Activated CD4-positive, alpha-beta memory T cell treated with anti-CD3 and anti-CD28 coated beads for 36 hours (primary cell): ENCODE measurements around the gene RBBP8. TPM values are rescaled to one million over a fixed set of nuclear protein-coding genes. Genes with fewer than 3 reads are reported as not detected.

Experiments
- CTCF ChIA-PET: fragments of 350-600 bp; sonication (Branson Sonifier 250); formaldehyde crosslinking; loops from one replicate; lab custom pipeline; 2021; ENCODE audit warnings: antibody characterized with exemption, inconsistent platforms; lab: Charles Lee
- POLR2A ChIA-PET: fragments of 350-600 bp; sonication (Branson Sonifier 250); formaldehyde crosslinking; loops from one replicate; lab custom pipeline; 2021; ENCODE audit warnings: antibody characterized with exemption; lab: Charles Lee
- DNase-seq: peaks from one replicate; pipeline ENCODE4 v3.0.0-alpha.2; 2020
- H3K27ac Mint-ChIP-seq: one replicate; pipeline ENCODE4 v1.8.0; 2021; ENCODE audit warnings: mixed read lengths
- H3K27me3 Mint-ChIP-seq: one replicate; pipeline ENCODE4 v1.8.0; 2021; ENCODE audit warnings: mixed read lengths
- H3K36me3 Mint-ChIP-seq: one replicate; pipeline ENCODE4 v1.8.0; 2021; ENCODE audit warnings: mixed read lengths
- H3K4me1 Mint-ChIP-seq: one replicate; pipeline ENCODE4 v1.8.0; 2021; ENCODE audit warnings: low read depth, mixed read lengths
- H3K4me3 Mint-ChIP-seq: one replicate; pipeline ENCODE4 v1.8.0; 2021; ENCODE audit warnings: mild to moderate bottlenecking, mixed read lengths
- H3K9me3 Mint-ChIP-seq: one replicate; pipeline ENCODE4 v1.8.0; 2021; ENCODE audit warnings: mixed read lengths
- intact Hi-C: fragments of 100-400 bp; cut with micrococcal nuclease; formaldehyde crosslinking; loops from one replicate; pipeline ENCODE4 v1.15.1; 2023
- total RNA-seq, 2 experiments: library from RNA; stranded (reverse); gene quantifications; one replicate each; pipeline ENCODE4 v1.2.3, GENCODE V29; 2021

The RBBP8 gene
- total RNA-seq, 2 experiments from 2014 or later = 62.5 to 65.3 TPM

GRCh38 chr18:22975508-22975907 is 42.4 kb downstream of the RBBP8 start:
- intact Hi-C loops = loop anchor here (5.0 to 10.0 kb wide), 2 partner anchors 141 to 257 kb away; no protein-coding TSS in a partner anchor
- Mint-ChIP-seq H3K36me3 (peaks cover 25% of the 10 kb centered on the region), H3K4me3 (no peak overlapping the region), H3K27me3 (no peaks in the 10 kb centered on the region), H3K9me3 (no peaks in the 10 kb centered on the region), H3K27ac (no peak overlapping the region), H3K4me1 (peaks cover 24% of the 10 kb centered on the region)
- POLR2A ChIA-PET = no interaction called here
- CTCF ChIA-PET = interaction anchor here (0.9 to 1.0 kb wide), 3 partner anchors 8 to 46 kb away, joined by 3 to 4 read pairs (median 4); no protein-coding TSS in a partner anchor
- DNase-seq = no peak

GRCh38 chr18:22977847-22978701 is 44.9 kb downstream of the RBBP8 start:
- Mint-ChIP-seq H3K27me3 (no peaks in the 10 kb centered on the region), H3K4me3 (peak overlapping the region; percentile 30), H3K27ac (peak overlapping the region; percentile 89), H3K36me3 (peaks cover 31% of the 10 kb centered on the region), H3K4me1 (peaks cover 19% of the 10 kb centered on the region), H3K9me3 (no peaks in the 10 kb centered on the region)
- ChIA-PET CTCF (interaction anchor here (0.6 to 3.3 kb wide), 9 partner anchors 9 to 850 kb away, joined by 3 to 17 read pairs (median 4); partner anchors contain the start of gene RBBP8), POLR2A (interaction anchor here (1.2 kb wide), 2 partner anchors 17 to 43 kb away, joined by 3 read pairs; no protein-coding TSS in a partner anchor)
- intact Hi-C loops = loop anchor here (1.0 to 10.0 kb wide), 4 partner anchors 45 to 399 kb away; partner anchors contain the start of gene RBBP8
- no peak for DNase-seq

GRCh38 chr18:22980394-22980793 is 47.3 kb downstream of the RBBP8 start:
- Mint-ChIP-seq H3K4me3 (no peak overlapping the region), H3K4me1 (peaks cover 18% of the 10 kb centered on the region), H3K27ac (no peak overlapping the region), H3K36me3 (peaks cover 33% of the 10 kb centered on the region), H3K27me3 (no peaks in the 10 kb centered on the region), H3K9me3 (no peaks in the 10 kb centered on the region)
- DNase-seq = no peak
- ChIA-PET CTCF (interaction anchor here (2.0 kb wide), 1 partner anchor 181 kb away, joined by 6 read pairs; no protein-coding TSS in a partner anchor), POLR2A (no interaction called here)
- intact Hi-C loops = loop anchor here (5.0 kb wide), 1 partner anchor 168 kb away; no protein-coding TSS in a partner anchor

GRCh38 chr18:22981274-22982133 is 48.4 kb downstream of the RBBP8 start:
- no peaks in the 10 kb centered on the region for H3K9me3 Mint-ChIP-seq
- POLR2A ChIA-PET = no interaction called here
- intact Hi-C loops = loop anchor here (5.0 kb wide), 1 partner anchor 169 kb away; no protein-coding TSS in a partner anchor

GRCh38 chr18:22983175-22983574 is 50.0 kb downstream of the RBBP8 start:
- no peak for DNase-seq
- peaks cover 8% of the 10 kb centered on the region for H3K4me1 Mint-ChIP-seq
- no peaks in the 10 kb centered on the region for H3K9me3 Mint-ChIP-seq
- H3K27me3 Mint-ChIP-seq = no peaks in the 10 kb centered on the region
- POLR2A ChIA-PET = no interaction called here
- CTCF ChIA-PET = interaction anchor here (0.6 to 4.5 kb wide), 13 partner anchors 8 to 202 kb away, joined by 3 to 45 read pairs (median 6); partner anchors contain the start of gene RBBP8
- no peak overlapping the region for H3K27ac Mint-ChIP-seq
- no peak overlapping the region for H3K4me3 Mint-ChIP-seq
- intact Hi-C loops = loop anchor here (1.0 to 5.0 kb wide), 3 partner anchors 53 to 184 kb away; no protein-coding TSS in a partner anchor
- H3K36me3 Mint-ChIP-seq = peaks cover 33% of the 10 kb centered on the region

More at GRCh38 chr18:22981274-22982133, 48.4 kb downstream of the RBBP8 start:
- no peak for DNase-seq
- CTCF ChIA-PET = interaction anchor here (1.1 to 4.5 kb wide), 5 partner anchors 23 to 189 kb away, joined by 3 to 45 read pairs (median 11); no protein-coding TSS in a partner anchor
- Mint-ChIP-seq H3K4me3 (no peak overlapping the region), H3K27me3 (no peaks in the 10 kb centered on the region), H3K4me1 (peaks cover 14% of the 10 kb centered on the region), H3K27ac (no peak overlapping the region), H3K36me3 (peaks cover 33% of the 10 kb centered on the region)

- no peak for DNase-seq
- H3K4me3 Mint-ChIP-seq = no peak overlapping the region
- H3K9me3 Mint-ChIP-seq = no peaks in the 10 kb centered on the region
- intact Hi-C loops = no loop called here
- no peaks in the 10 kb centered on the region for H3K27me3 Mint-ChIP-seq
- peaks cover 30% of the 10 kb centered on the region for H3K36me3 Mint-ChIP-seq
- H3K27ac Mint-ChIP-seq = no peak overlapping the region
- ChIA-PET CTCF (interaction anchor here (4.5 kb wide), 1 partner anchor 55 kb away, joined by 45 read pairs; no protein-coding TSS in a partner anchor), POLR2A (no interaction called here)
- no peaks in the 10 kb centered on the region for H3K4me1 Mint-ChIP-seq
These were observed 52.1 kb downstream of the RBBP8 start for GRCh38 chr18:22985250-22985649.

- no peak overlapping the region for H3K27ac Mint-ChIP-seq
- no peaks in the 10 kb centered on the region for H3K4me1 Mint-ChIP-seq
- no peaks in the 10 kb centered on the region for H3K9me3 Mint-ChIP-seq
- H3K4me3 Mint-ChIP-seq = no peak overlapping the region
- H3K27me3 Mint-ChIP-seq = no peaks in the 10 kb centered on the region
- intact Hi-C loops = no loop called here
- H3K36me3 Mint-ChIP-seq = peaks cover 22% of the 10 kb centered on the region
- ChIA-PET POLR2A (no interaction called here), CTCF (no interaction called here)
- no peak for DNase-seq
These were observed 54.5 kb downstream of the RBBP8 start for GRCh38 chr18:22987547-22988189.

- no peak for DNase-seq
- Mint-ChIP-seq H3K4me3 (no peak overlapping the region), H3K4me1 (no peaks in the 10 kb centered on the region), H3K9me3 (no peaks in the 10 kb centered on the region), H3K27ac (no peak overlapping the region), H3K27me3 (no peaks in the 10 kb centered on the region), H3K36me3 (peaks cover 25% of the 10 kb centered on the region)
- POLR2A ChIA-PET = no interaction called here
- intact Hi-C loops = no loop called here
- CTCF ChIA-PET = no interaction called here
These were observed 55.1 kb downstream of the RBBP8 start for GRCh38 chr18:22988208-22988607.

- no peak for DNase-seq
- Mint-ChIP-seq H3K27me3 (no peaks in the 10 kb centered on the region), H3K36me3 (peaks cover 34% of the 10 kb centered on the region), H3K9me3 (no peaks in the 10 kb centered on the region), H3K27ac (no peak overlapping the region), H3K4me1 (no peaks in the 10 kb centered on the region), H3K4me3 (no peak overlapping the region)
- CTCF ChIA-PET = no interaction called here
- POLR2A ChIA-PET = no interaction called here
- intact Hi-C loops = no loop called here
These were observed 65.2 kb downstream of the RBBP8 start for GRCh38 chr18:22998344-22998743.

- H3K4me3 Mint-ChIP-seq = no peak overlapping the region
- DNase-seq = no peak
- POLR2A ChIA-PET = no interaction called here
- H3K27ac Mint-ChIP-seq = no peak overlapping the region
- peaks cover 32% of the 10 kb centered on the region for H3K36me3 Mint-ChIP-seq
- H3K9me3 Mint-ChIP-seq = no peaks in the 10 kb centered on the region
- H3K27me3 Mint-ChIP-seq = no peaks in the 10 kb centered on the region
- CTCF ChIA-PET = no interaction called here
- no peaks in the 10 kb centered on the region for H3K4me1 Mint-ChIP-seq
- intact Hi-C loops = no loop called here
These were observed 66.1 kb downstream of the RBBP8 start for GRCh38 chr18:22999212-22999611.

GRCh38 chr18:22999647-23000046 is 66.5 kb downstream of the RBBP8 start:
- Mint-ChIP-seq H3K4me3 (no peak overlapping the region), H3K36me3 (peaks cover 32% of the 10 kb centered on the region), H3K27ac (no peak overlapping the region), H3K4me1 (no peaks in the 10 kb centered on the region), H3K27me3 (no peaks in the 10 kb centered on the region), H3K9me3 (no peaks in the 10 kb centered on the region)
- intact Hi-C loops = no loop called here
- CTCF ChIA-PET = no interaction called here
- POLR2A ChIA-PET = no interaction called here
- DNase-seq = no peak
